A549 (cell line): ENCODE measurements around the gene RAD51B. TPM values are rescaled to one million over a fixed set of nuclear protein-coding genes. Genes with fewer than 3 reads are reported as not detected.
A peak's percentile ranks its signal among the peaks of the same experiment; 100 is the strongest.

Experiments used
- ATAC-seq, 2 experiments: fragments of 200-7000 bp in 1 of 2; fragments of >200 bp in 1 of 2; cut with Nextera tagmentation in 1 of 2; cut with Tn5 transposase in 1 of 2; 3 replicates each; pipeline versions ENCODE4 v1.8.0 to v1.9.1; 2018 to 2020; ENCODE audit warnings: mild to moderate bottlenecking in 1 of 2, moderate library complexity in 1 of 2
- CTCF ChIA-PET: fragments of 300-600 bp; sonication (Branson Sonifier 250); formaldehyde crosslinking; extraction: SDS; loops from one replicate; lab custom pipeline; 2021; ENCODE audit warnings: antibody characterized with exemption, inconsistent platforms; lab: Yijun Ruan, JAX
- POLR2A ChIA-PET: fragments of 350-600 bp; formaldehyde crosslinking; extraction: SDS; loops from one replicate; lab custom pipeline; 2021; ENCODE audit warnings: antibody characterized with exemption, inconsistent platforms; lab: Yijun Ruan, JAX
- DNase-seq, 2 experiments: peaks; one replicate each; pipeline versions ENCODE4 v3.0.0 to v3.0.0-alpha.2; 2011 to 2016; ENCODE audit warnings: low read depth in 1 of 2, low spot score in 1 of 2
- FAIRE-seq: peaks from 2 replicates; lab custom pipeline; 2011; peaks lifted over from hg19 to GRCh38; lab: Jason Lieb, UNC
- H3K27ac ChIP-seq, 2 experiments: fragments of >200 bp; sonication (Bioruptor Twin); formaldehyde crosslinking; 3 replicates each; pipeline ENCODE4 v1.5.1; 2016 to 2017
- H3K4me1 ChIP-seq: fragments of >200 bp; sonication (Bioruptor Twin); formaldehyde crosslinking; 3 replicates; pipeline ENCODE4 v1.6.1; 2016
- H3K4me2 ChIP-seq: fragments of >200 bp; sonication (Bioruptor Twin); formaldehyde crosslinking; 3 replicates; pipeline ENCODE4 v1.6.1; 2016
- H3K4me3 ChIP-seq: fragments of >200 bp; sonication (Bioruptor Twin); formaldehyde crosslinking; 3 replicates; pipeline ENCODE4 v1.5.1; 2016
- H3K9me3 ChIP-seq: fragments of >200 bp; sonication (Bioruptor Twin); formaldehyde crosslinking; 3 replicates; pipeline ENCODE4 v1.6.1; 2016
- CBX2 ChIP-seq: fragments of 200-600 bp; sonication (generic); IDR thresholded peaks from 2 replicates; pipeline ENCODE4 v1.6.1; 2016; ENCODE audit warnings: low read depth, mild to moderate bottlenecking, borderline replicate concordance
- CEBPB ChIP-seq, 2 experiments: fragments of >200 bp in 1 of 2; sonication (Bioruptor Twin) in 1 of 2; formaldehyde crosslinking in 1 of 2; IDR thresholded peaks; 2 replicates each; pipeline ENCODE4 v1.6.1; 2012 to 2016
- EHF ChIP-seq: fragments of 250-450 bp; sonication (Bioruptor Pico); IDR thresholded peaks from 2 replicates; pipeline ENCODE4 v1.5.0; 2020; ENCODE audit warnings: mild to moderate bottlenecking
- ELK1 ChIP-seq: fragments of 150-350 bp; IDR thresholded peaks from 2 replicates; pipeline ENCODE4 v1.6.1; 2014; ENCODE audit warnings: low read depth, mild to moderate bottlenecking, low read length
- FOSL2 ChIP-seq, 2 experiments: fragments of 450-650 bp in 1 of 2; fragments of >200 bp in 1 of 2; sonication (Bioruptor Twin) in 1 of 2; formaldehyde crosslinking; IDR thresholded peaks; 2 replicates each; pipeline versions ENCODE4 v1.5.0 to v1.6.1; 2016 to 2020; ENCODE audit warnings: mild to moderate bottlenecking in 1 of 2, moderate library complexity in 1 of 2
- FOXS1 ChIP-seq: fragments of 250-450 bp; sonication (Bioruptor Pico); IDR thresholded peaks from 2 replicates; pipeline ENCODE4 v1.5.0; 2020; ENCODE audit warnings: mild to moderate bottlenecking, moderate library complexity
- HDAC2 ChIP-seq: fragments of 200-600 bp; sonication (generic); IDR thresholded peaks from 2 replicates; pipeline ENCODE4 v1.6.1; 2016
- HOXB5 ChIP-seq: fragments of 250-450 bp; sonication (Bioruptor Pico); IDR thresholded peaks from 2 replicates; pipeline ENCODE4 v1.5.0; 2020; ENCODE audit warnings: mild to moderate bottlenecking, moderate library complexity
- PHF8 ChIP-seq: fragments of 200-600 bp; sonication (generic); IDR thresholded peaks from 2 replicates; pipeline ENCODE4 v1.6.1; 2016; ENCODE audit warnings: low read depth, mild to moderate bottlenecking, antibody characterized with exemption, moderate library complexity, borderline replicate concordance
- POLR2A ChIP-seq: IDR thresholded peaks from 2 replicates; pipeline ENCODE4 v1.6.1; 2012; ENCODE audit warnings: mild to moderate bottlenecking, low read length
- RAD21 ChIP-seq, 2 experiments: fragments of >200 bp in 1 of 2; sonication (Bioruptor Twin) in 1 of 2; formaldehyde crosslinking in 1 of 2; IDR thresholded peaks in 1 of 2; conservative IDR thresholded peaks in 1 of 2; 2 replicates in 1 of 2; 3 replicates in 1 of 2; pipeline ENCODE4 v1.6.1; 2012 to 2018; ENCODE audit warnings: inconsistent platforms in 1 of 2
- USF2 ChIP-seq: fragments of 450-650 bp; IDR thresholded peaks from 2 replicates; pipeline ENCODE4 v1.6.1; 2014; ENCODE audit warnings: antibody characterized with exemption
- ZC3H11A ChIP-seq: fragments of 450-650 bp; IDR thresholded peaks from 2 replicates; pipeline ENCODE4 v1.6.1; 2014; ENCODE audit warnings: antibody characterized with exemption, mild to moderate bottlenecking
- ZFP36 ChIP-seq: fragments of 450-650 bp; IDR thresholded peaks from 2 replicates; pipeline ENCODE4 v1.6.1; 2014; ENCODE audit warnings: borderline replicate concordance; ENCODE audit not compliant: partially characterized antibody
- WGBS: methylation state at CpG from one replicate; pipeline ENCODE4 v1.1.6; 2017; ENCODE audit errors: missing lambda C conversion rate; 5-methylcytosine and 5-hydroxymethylcytosine counted together
- polyA plus RNA-seq, 4 experiments: library from polyadenylated mRNA; depleted of rRNA in 3 of 4; stranded (reverse); fragments of >200 nt; fragmentation: RNase III in 1 of 4; extraction: RNeasy Plus Mini Kit Qiagen cat#74134 plus additional on column Dnase treatment in 1 of 4; gene quantifications; 2 replicates in 3 of 4; 3 replicates in 1 of 4; pipeline ENCODE4 v1.2.3, GENCODE V29; 2011 to 2017
- TF ChIP-seq, protein P1 (sequence below): fragments of 200-600 bp; sonication (generic); IDR thresholded peaks from 2 replicates; pipeline ENCODE4 v1.6.1; 2016; ENCODE audit warnings: antibody characterized with exemption, mild to moderate bottlenecking, moderate library complexity

Gene RAD51B
- polyA plus RNA-seq, 2 of the 4 experiments (the other 2 are of a cell fraction) = 7.2 to 10.8 TPM

DNA sequence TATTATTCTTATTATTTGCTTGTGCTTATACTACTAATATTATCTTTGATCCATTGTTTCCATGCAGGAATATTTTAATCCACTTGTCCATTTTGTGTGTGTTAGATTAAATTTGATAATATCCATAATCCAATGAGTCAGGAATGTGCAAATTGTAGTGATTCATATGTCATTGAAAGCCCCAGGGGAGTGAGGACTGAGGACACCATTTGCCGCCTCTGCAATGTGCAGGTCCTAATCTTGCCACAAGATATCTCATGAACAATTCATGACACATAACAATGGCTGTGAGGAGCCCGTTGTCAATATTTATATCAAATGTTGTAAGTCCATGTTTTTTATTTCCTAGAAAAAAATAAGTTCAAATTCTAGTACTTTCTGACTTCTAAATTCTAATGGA lies 722.8 kb downstream of the RAD51B start:
- WGBS = 86% methylated on average over 2 of the region's 2 CpGs
- Histone ChIP-seq H3K4me3 (no peak overlapping the region), H3K4me1 (peaks cover 10% of the 10 kb centered on the region), H3K27ac (peak overlapping the region; percentile 20 to 26; a peak in 3 of 6 replicates), H3K9me3 (peaks cover 3% of the 10 kb centered on the region; the same call in 1 of the 3 replicates), H3K4me2 (no peak overlapping the region)
- TF ChIP-seq HOXB5 = no peak
- no peak for TF ChIP-seq FOXS1 (CRISPR knock-in tag)
- TF ChIP-seq ZFP36 = no peak
- no peak for TF ChIP-seq FOSL2 (IDR thresholded peaks at IDR 0.05)
- TF ChIP-seq FOSL2 (CRISPR knock-in tag; IDR thresholded peaks at IDR 0.05) = no peak
- TF ChIP-seq PHF8 = no peak
- TF ChIP-seq USF2 = no peak
- TF ChIP-seq EHF (CRISPR knock-in tag) = no peak
- no peak for TF ChIP-seq CEBPB (IDR thresholded peaks at IDR 0.05)
- POLR2A ChIA-PET = no interaction called here
- DNase-seq (no peak), FAIRE-seq (no peak), ATAC-seq (no peak)
- CTCF ChIA-PET = no interaction called here

GRCh38 chr14:68543516-68543915 lies 723.9 kb downstream of the RAD51B start:
- no peak for ATAC-seq
- ChIA-PET CTCF (no interaction called here), POLR2A (no interaction called here)
- H3K9me3 ChIP-seq = peaks cover 3% of the 10 kb centered on the region; the same call in 1 of the 3 replicates
- no peak for TF ChIP-seq HOXB5
- TF ChIP-seq HDAC2 = no peak
- no peak for TF ChIP-seq RAD21 (conservative IDR thresholded peaks at IDR 0.05 in 1 of 2, IDR thresholded peaks at IDR 0.05 in 1 of 2)
- no peak for TF ChIP-seq ZC3H11A
- TF ChIP-seq POLR2A = no peak
- TF ChIP-seq CBX2 = no peak
- TF ChIP-seq USF2 = no peak
- TF ChIP-seq, protein P1, sequence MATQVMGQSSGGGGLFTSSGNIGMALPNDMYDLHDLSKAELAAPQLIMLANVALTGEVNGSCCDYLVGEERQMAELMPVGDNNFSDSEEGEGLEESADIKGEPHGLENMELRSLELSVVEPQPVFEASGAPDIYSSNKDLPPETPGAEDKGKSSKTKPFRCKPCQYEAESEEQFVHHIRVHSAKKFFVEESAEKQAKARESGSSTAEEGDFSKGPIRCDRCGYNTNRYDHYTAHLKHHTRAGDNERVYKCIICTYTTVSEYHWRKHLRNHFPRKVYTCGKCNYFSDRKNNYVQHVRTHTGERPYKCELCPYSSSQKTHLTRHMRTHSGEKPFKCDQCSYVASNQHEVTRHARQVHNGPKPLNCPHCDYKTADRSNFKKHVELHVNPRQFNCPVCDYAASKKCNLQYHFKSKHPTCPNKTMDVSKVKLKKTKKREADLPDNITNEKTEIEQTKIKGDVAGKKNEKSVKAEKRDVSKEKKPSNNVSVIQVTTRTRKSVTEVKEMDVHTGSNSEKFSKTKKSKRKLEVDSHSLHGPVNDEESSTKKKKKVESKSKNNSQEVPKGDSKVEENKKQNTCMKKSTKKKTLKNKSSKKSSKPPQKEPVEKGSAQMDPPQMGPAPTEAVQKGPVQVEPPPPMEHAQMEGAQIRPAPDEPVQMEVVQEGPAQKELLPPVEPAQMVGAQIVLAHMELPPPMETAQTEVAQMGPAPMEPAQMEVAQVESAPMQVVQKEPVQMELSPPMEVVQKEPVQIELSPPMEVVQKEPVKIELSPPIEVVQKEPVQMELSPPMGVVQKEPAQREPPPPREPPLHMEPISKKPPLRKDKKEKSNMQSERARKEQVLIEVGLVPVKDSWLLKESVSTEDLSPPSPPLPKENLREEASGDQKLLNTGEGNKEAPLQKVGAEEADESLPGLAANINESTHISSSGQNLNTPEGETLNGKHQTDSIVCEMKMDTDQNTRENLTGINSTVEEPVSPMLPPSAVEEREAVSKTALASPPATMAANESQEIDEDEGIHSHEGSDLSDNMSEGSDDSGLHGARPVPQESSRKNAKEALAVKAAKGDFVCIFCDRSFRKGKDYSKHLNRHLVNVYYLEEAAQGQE = no peak
- TF ChIP-seq ELK1 = no peak
- H3K4me1 ChIP-seq = peaks cover 21% of the 10 kb centered on the region
- WGBS = 89% methylated on average over 3 of the region's 3 CpGs
- peak overlapping the region; percentile 11 to 98; a peak in 1 of 6 replicates for H3K27ac ChIP-seq
- no peak overlapping the region for H3K4me2 ChIP-seq
- FAIRE-seq = no peak
- H3K4me3 ChIP-seq = no peak overlapping the region
- DNase-seq = no peak
